ENCODE measurements around the gene ADORA1.

Gene ADORA1

GRCh38 chr1:203153051-203153988, 25.8 kb downstream of the ADORA1 start:
- TF ChIP-seq FOXP2 (optimal IDR thresholded peaks at IDR 0.05; ENCODE audit: borderline replicate concordance, extremely low read depth, extremely low read length, insufficient read depth) (no peak), POLR2AphosphoS5 (IDR thresholded peaks at IDR 0.05; ENCODE audit: low read depth, low read length) (no peak), SIN3A (IDR thresholded peaks at IDR 0.05; ENCODE audit: borderline replicate concordance, insufficient read depth, low read length) (no peak), REST (IDR thresholded peaks at IDR 0.05; ENCODE audit: insufficient read depth in 1 of 2, low read depth in 2 of 2, low read length in 2 of 2) (no peak; a peak in 1 of 4 replicates), TAF1 (IDR thresholded peaks at IDR 0.05; ENCODE audit: borderline replicate concordance, insufficient read depth, low read length) (no peak)

GRCh38 chr1:203153989-203154821, 26.7 kb downstream of the ADORA1 start:
- no peak for TF ChIP-seq TAF1 (IDR thresholded peaks at IDR 0.05; ENCODE audit: borderline replicate concordance, insufficient read depth, low read length)
- no peak for TF ChIP-seq POLR2AphosphoS5 (IDR thresholded peaks at IDR 0.05; ENCODE audit: low read depth, low read length)
- no peak for TF ChIP-seq REST (IDR thresholded peaks at IDR 0.05; ENCODE audit: insufficient read depth in 1 of 2, low read depth in 2 of 2, low read length in 2 of 2)

GRCh38 chr1:203156280-203156679, 28.8 kb downstream of the ADORA1 start:
- TF ChIP-seq TAF1 (IDR thresholded peaks at IDR 0.05; ENCODE audit: borderline replicate concordance, insufficient read depth, low read length), result no peak

GRCh38 chr1:203158423-203158822, 30.9 kb downstream of the ADORA1 start:
- no peak for TF ChIP-seq TAF1 (IDR thresholded peaks at IDR 0.05; ENCODE audit: borderline replicate concordance, insufficient read depth, low read length)
- no peak for TF ChIP-seq FOXP2 (optimal IDR thresholded peaks at IDR 0.05; ENCODE audit: borderline replicate concordance, extremely low read depth, extremely low read length, insufficient read depth)
- TF ChIP-seq SIN3A (IDR thresholded peaks at IDR 0.05; ENCODE audit: borderline replicate concordance, insufficient read depth, low read length), result no peak
- no peak for TF ChIP-seq POLR2AphosphoS5 (IDR thresholded peaks at IDR 0.05; ENCODE audit: low read depth, low read length)
- TF ChIP-seq REST (IDR thresholded peaks at IDR 0.05; ENCODE audit: insufficient read depth in 1 of 2, low read depth in 2 of 2, low read length in 2 of 2), result no peak

GRCh38 chr1:203158960-203159665, 31.6 kb downstream of the ADORA1 start:
- TF ChIP-seq REST (IDR thresholded peaks at IDR 0.05; ENCODE audit: insufficient read depth in 1 of 2, low read depth in 2 of 2, low read length in 2 of 2) (no peak), TAF1 (IDR thresholded peaks at IDR 0.05; ENCODE audit: borderline replicate concordance, insufficient read depth, low read length) (no peak), FOXP2 (optimal IDR thresholded peaks at IDR 0.05; ENCODE audit: borderline replicate concordance, extremely low read depth, extremely low read length, insufficient read depth) (no peak), SIN3A (IDR thresholded peaks at IDR 0.05; ENCODE audit: borderline replicate concordance, insufficient read depth, low read length) (no peak), POLR2AphosphoS5 (IDR thresholded peaks at IDR 0.05; ENCODE audit: low read depth, low read length) (no peak)

Measured in PFSK-1 (cell line).